ENCODE measurements around the gene GNG7. TPM values are rescaled to one million over a fixed set of nuclear protein-coding genes. Genes with fewer than 3 reads are reported as not detected.
"Not testable (repeated sequence)": the region's sequence is repeated elsewhere in the genome, so short reads cannot be mapped to it uniquely, and the experiment has no call there.

GNG7 gene
- total RNA-seq, 1 donor from 2014 or later = 5.5 TPM

GRCh38 chr19:2511570-2511969, 190.9 kb downstream of the GNG7 start:
- intact Hi-C loops (cut with DNase I) = no loop called here
- ATAC-seq (no peak), DNase-seq (no peak)
- Histone ChIP-seq H3K27ac (no peak overlapping the region), H3K4me3 (no peak overlapping the region), H3K4me1 (peaks cover 7% of the 10 kb centered on the region), H3K9me3 (no peaks in the 10 kb centered on the region), H3K27me3 (no peaks in the 10 kb centered on the region), H3K36me3 (no peaks in the 10 kb centered on the region)
- TF ChIP-seq CTCF (IDR thresholded peaks at IDR 0.05) = no peak

- no peak for TF ChIP-seq CTCF (IDR thresholded peaks at IDR 0.05)
- intact Hi-C loops (cut with DNase I) = no loop called here
- H3K4me1 ChIP-seq = peaks cover 7% of the 10 kb centered on the region
These were observed 193.4 kb downstream of the GNG7 start for GRCh38 chr19:2509096-2509495.

GRCh38 chr19:2507109-2507508, 195.4 kb downstream of the GNG7 start:
- TF ChIP-seq CTCF (IDR thresholded peaks at IDR 0.05) = no peak
- Histone ChIP-seq H3K4me3 (no peak overlapping the region), H3K36me3 (no peaks in the 10 kb centered on the region), H3K9me3 (no peaks in the 10 kb centered on the region), H3K27ac (no peak overlapping the region), H3K27me3 (no peaks in the 10 kb centered on the region), H3K4me1 (peaks cover 7% of the 10 kb centered on the region)
- ATAC-seq (peak; percentile 81), DNase-seq (no peak)
- intact Hi-C loops (cut with DNase I) = no loop called here

More at GRCh38 chr19:2509096-2509495, 193.4 kb downstream of the GNG7 start:
- H3K27ac ChIP-seq = no peak overlapping the region
- H3K9me3 ChIP-seq = no peaks in the 10 kb centered on the region
- DNase-seq = no peak
- no peaks in the 10 kb centered on the region for H3K36me3 ChIP-seq
- H3K4me3 ChIP-seq = no peak overlapping the region
- no peaks in the 10 kb centered on the region for H3K27me3 ChIP-seq
- no peak for ATAC-seq

GRCh38 chr19:2506656-2507055, 195.8 kb downstream of the GNG7 start:
- H3K9me3 ChIP-seq; DNase-seq; intact Hi-C loops (cut with DNase I); ATAC-seq; H3K27me3 ChIP-seq; H3K27ac ChIP-seq; H3K36me3 ChIP-seq; H3K4me3 ChIP-seq; H3K4me1 ChIP-seq: not testable (repeated sequence)

GRCh38 chr19:2503521-2504109, 198.9 kb downstream of the GNG7 start:
- Histone ChIP-seq H3K36me3 (no peaks in the 10 kb centered on the region), H3K27me3 (no peaks in the 10 kb centered on the region), H3K4me3 (no peak overlapping the region), H3K9me3 (no peaks in the 10 kb centered on the region), H3K4me1 (peaks cover 7% of the 10 kb centered on the region), H3K27ac (no peak overlapping the region)
- DNase-seq = no peak
- TF ChIP-seq CTCF (IDR thresholded peaks at IDR 0.05) = no peak
- peak; percentile 75 for ATAC-seq
- intact Hi-C loops (cut with DNase I) = no loop called here

- H3K9me3 ChIP-seq = no peaks in the 10 kb centered on the region
- no peak overlapping the region for H3K4me3 ChIP-seq
- TF ChIP-seq CTCF (IDR thresholded peaks at IDR 0.05) = no peak
- DNase-seq (no peak), ATAC-seq (peak; percentile 47)
- intact Hi-C loops (cut with DNase I) = no loop called here
- no peaks in the 10 kb centered on the region for H3K36me3 ChIP-seq
- H3K27me3 ChIP-seq = no peaks in the 10 kb centered on the region
- peaks cover 7% of the 10 kb centered on the region for H3K4me1 ChIP-seq
- no peak overlapping the region for H3K27ac ChIP-seq
These were observed 201.6 kb downstream of the GNG7 start for GRCh38 chr19:2500841-2501261.

Data from upper lobe of right lung (tissue), 1 donor.